Common myeloid progenitor, CD34-positive (primary cell): ENCODE measurements around the gene FCGR3A.

ENCODE experiments used
- CTCF ChIA-PET: fragments of 350-600 bp; sonication (Branson Sonifier 250); formaldehyde crosslinking; loops from one replicate; lab custom pipeline; 2021; ENCODE audit warnings: antibody characterized with exemption; lab: Charles Lee
- POLR2A ChIA-PET: fragments of 350-600 bp; sonication (Branson Sonifier 250); formaldehyde crosslinking; loops from one replicate; lab custom pipeline; 2021; ENCODE audit warnings: antibody characterized with exemption; lab: Charles Lee
- DNase-seq, 3 donors: peaks; one replicate each; pipeline versions ENCODE4 v3.0.0 to v3.0.0-alpha.2; 2013
- H3K27ac ChIP-seq, 2 experiments: 1 replicate in 1 of 2; 2 replicates in 1 of 2; pipeline ENCODE4 v1.7.0; 2013; ENCODE audit warnings: inconsistent platforms in 2 of 2, low read length in 2 of 2, mild to moderate bottlenecking in 2 of 2, low read depth in 1 of 2, moderate library complexity in 1 of 2; ENCODE audit not compliant: severe bottlenecking in 2 of 2, insufficient read depth in 1 of 2, poor library complexity in 1 of 2
- H3K27me3 ChIP-seq, 5 experiments: replicated peaks in 2 of 5; 1 replicate in 3 of 5; 2 replicates in 2 of 5; pipeline versions ENCODE4 v1.6.1 to v1.7.0; 2013; ENCODE audit warnings: low read length in 4 of 5, mild to moderate bottlenecking in 2 of 5, moderate library complexity in 2 of 5, inconsistent platforms in 1 of 5; ENCODE audit not compliant: insufficient read depth in 5 of 5, control insufficient read depth in 4 of 5
- H3K36me3 ChIP-seq, 4 experiments: 1 replicate in 2 of 4; 2 replicates in 2 of 4; pipeline versions ENCODE4 v1.6.1 to v1.7.0; 2013; ENCODE audit warnings: low read length in 3 of 4, control low read depth in 1 of 4, mild to moderate bottlenecking in 1 of 4; ENCODE audit not compliant: control insufficient read depth in 4 of 4, insufficient read depth in 4 of 4
- H3K4me1 ChIP-seq, 4 experiments: 1 replicate in 3 of 4; 2 replicates in 1 of 4; pipeline versions ENCODE4 v1.6.1 to v1.7.1; 2013; ENCODE audit warnings: low read length in 3 of 4, mild to moderate bottlenecking in 3 of 4, control low read depth in 1 of 4, inconsistent platforms in 1 of 4, moderate library complexity in 1 of 4; ENCODE audit not compliant: control insufficient read depth in 4 of 4, insufficient read depth in 4 of 4; ENCODE audit errors: control extremely low read depth in 1 of 4
- H3K4me3 ChIP-seq, 7 experiments: 1 replicate in 4 of 7; 2 replicates in 3 of 7; pipeline versions ENCODE4 v1.5.1 to v1.7.0; 2013; ENCODE audit warnings: mild to moderate bottlenecking in 7 of 7, low read length in 6 of 7, moderate library complexity in 6 of 7, inconsistent platforms in 2 of 7, low read depth in 2 of 7, control low read depth in 1 of 7; ENCODE audit not compliant: insufficient read depth in 4 of 7, control insufficient read depth in 1 of 7; ENCODE audit errors: extremely low read depth in 1 of 7
- H3K9me3 ChIP-seq, 5 experiments: 1 replicate in 4 of 5; 2 replicates in 1 of 5; pipeline versions ENCODE4 v1.6.1 to v1.7.1; 2013; ENCODE audit warnings: low read length in 4 of 5, mild to moderate bottlenecking in 2 of 5, inconsistent platforms in 1 of 5, low read depth in 1 of 5, moderate library complexity in 1 of 5; ENCODE audit not compliant: control insufficient read depth in 4 of 5, insufficient read depth in 2 of 5; ENCODE audit errors: control extremely low read depth in 1 of 5
- WGBS: methylation state at CpG from one replicate; pipeline ENCODE4 v1.1.5; 2013; ENCODE audit not compliant: insufficient coverage; 5-methylcytosine and 5-hydroxymethylcytosine counted together

Gene FCGR3A

GRCh38 chr1:161501234-161501633, 48.4 kb downstream of the FCGR3A start:
- Histone ChIP-seq H3K27ac (no peak overlapping the region), H3K4me3 (no peak overlapping the region), H3K36me3 (no peaks in the 10 kb centered on the region), H3K27me3 (peaks cover 0 to 35% (median 10%) of the 10 kb centered on the region in 5 experiments), H3K9me3 (no peaks in the 10 kb centered on the region), H3K4me1 (peaks cover 12 to 64% (median 16%) of the 10 kb centered on the region in 4 experiments)
- WGBS: 100% methylated on average over 1 of the region's 1 CpG
- CTCF ChIA-PET: interaction anchor here (1.4 kb wide), 1 partner anchor 16 kb away, joined by 5 read pairs; no protein-coding TSS in a partner anchor
- no peak for DNase-seq
- POLR2A ChIA-PET: no interaction called here

DNA sequence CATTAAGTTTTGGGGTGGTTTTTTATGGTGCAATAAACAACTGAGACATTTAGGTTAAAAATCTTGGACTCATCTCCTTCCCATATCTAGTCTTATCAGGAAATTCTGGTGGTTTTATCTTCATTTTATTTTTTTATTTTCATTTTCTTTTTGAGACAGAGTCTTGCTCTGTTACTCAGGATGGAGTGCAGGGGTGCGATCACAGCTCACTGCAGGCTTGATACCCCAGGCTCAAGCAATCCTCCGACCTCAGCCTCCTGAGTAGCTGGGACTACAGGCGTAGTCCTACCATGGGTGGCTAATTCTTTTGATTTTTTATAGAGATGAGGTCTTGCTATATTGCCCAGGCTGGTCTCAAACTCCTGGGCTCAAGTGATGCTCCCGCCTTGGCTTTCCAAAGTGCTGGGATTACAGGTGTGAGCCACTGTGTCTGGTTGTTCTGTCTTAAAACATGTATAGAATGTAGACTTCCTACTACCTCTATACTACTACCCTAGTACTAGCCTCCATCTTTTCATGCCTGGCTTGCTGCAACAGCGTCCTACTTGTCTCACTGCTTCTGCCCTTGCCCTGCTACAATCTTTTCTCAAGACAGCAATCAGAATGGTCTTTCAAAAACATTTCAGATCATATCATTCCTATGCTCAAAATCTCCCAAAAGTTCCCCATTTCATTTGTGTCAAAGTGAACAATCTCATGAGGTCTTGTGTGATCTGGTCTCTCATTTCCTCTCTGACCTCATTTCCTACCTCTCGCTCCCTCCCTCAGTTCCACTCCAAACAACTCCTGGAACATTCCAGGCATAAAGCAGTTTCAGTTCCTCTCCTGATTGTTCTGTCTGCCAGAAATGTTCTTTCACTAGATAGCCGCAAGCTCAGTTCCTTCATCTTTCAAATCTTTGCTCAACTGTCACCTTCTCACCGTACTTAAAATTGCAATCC, 50.2 kb downstream of the FCGR3A start:
- H3K27me3 ChIP-seq: peaks cover 0 to 35% (median 10%) of the 10 kb centered on the region in 5 experiments
- 42% methylated on average over 3 of the region's 8 CpGs for WGBS
- H3K27ac ChIP-seq: no peak overlapping the region
- no peaks in the 10 kb centered on the region for H3K36me3 ChIP-seq
- H3K4me1 ChIP-seq: peaks cover 0 to 45% (median 7%) of the 10 kb centered on the region in 4 experiments
- H3K9me3 ChIP-seq: no peaks in the 10 kb centered on the region
- DNase-seq: no peak
- CTCF ChIA-PET: no interaction called here
- POLR2A ChIA-PET: no interaction called here
- H3K4me3 ChIP-seq: no peak overlapping the region

DNA sequence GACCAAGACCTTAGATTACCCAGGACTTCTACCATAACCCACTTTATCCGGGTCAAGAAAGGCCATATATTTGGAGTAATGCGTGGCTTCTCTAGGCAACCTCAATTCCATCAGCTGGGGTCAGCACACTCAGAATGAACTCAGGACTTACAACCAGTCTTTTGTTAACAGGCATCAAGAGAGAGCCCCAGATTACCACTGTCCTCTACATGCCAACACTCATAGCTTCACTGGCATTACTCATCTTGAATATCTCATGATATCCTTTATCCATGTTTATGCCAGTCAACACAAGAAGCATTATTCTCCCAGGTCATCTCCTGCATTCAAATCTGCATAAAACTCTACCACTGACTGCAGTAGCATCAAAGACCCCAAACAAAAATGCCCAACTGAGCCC, 51.0 kb downstream of the FCGR3A start:
- no peak for DNase-seq
- 100% methylated on average over 1 of the region's 2 CpGs for WGBS
- no peak overlapping the region for H3K4me3 ChIP-seq
- no peaks in the 10 kb centered on the region for H3K9me3 ChIP-seq
- no peaks in the 10 kb centered on the region for H3K36me3 ChIP-seq
- no peak overlapping the region for H3K27ac ChIP-seq
- ChIA-PET CTCF (no interaction called here), POLR2A (no interaction called here)
- peaks cover 0 to 43% (median 7%) of the 10 kb centered on the region in 4 experiments for H3K4me1 ChIP-seq
- peaks cover 0 to 34% (median 10%) of the 10 kb centered on the region in 5 experiments for H3K27me3 ChIP-seq

- CTCF ChIA-PET: interaction anchor here (1.4 kb wide), 1 partner anchor 21 kb away, joined by 3 read pairs; no protein-coding TSS in a partner anchor
- peaks cover 0 to 35% (median 11%) of the 10 kb centered on the region in 5 experiments for H3K27me3 ChIP-seq
Observed at GRCh38 chr1:161497961-161498360, 51.7 kb downstream of the FCGR3A start.

GRCh38 chr1:161495490-161495889, 54.1 kb downstream of the FCGR3A start:
- no peaks in the 10 kb centered on the region for H3K36me3 ChIP-seq
- no peaks in the 10 kb centered on the region for H3K9me3 ChIP-seq
- ChIA-PET CTCF (interaction anchor here (1.1 to 2.2 kb wide), 3 partner anchors 11 to 246 kb away, joined by 3 to 11 read pairs (median 3); partner anchors contain the start of gene FCGR2A), POLR2A (no interaction called here)
- H3K27me3 ChIP-seq: peaks cover 0 to 52% (median 20%) of the 10 kb centered on the region in 5 experiments
- DNase-seq: no peak
- peaks cover 10 to 35% (median 13%) of the 10 kb centered on the region in 4 experiments for H3K4me1 ChIP-seq
- no peak overlapping the region for H3K4me3 ChIP-seq
- no peak overlapping the region for H3K27ac ChIP-seq

More at GRCh38 chr1:161497961-161498360, 51.7 kb downstream of the FCGR3A start:
- Histone ChIP-seq H3K36me3 (no peaks in the 10 kb centered on the region), H3K9me3 (no peaks in the 10 kb centered on the region), H3K4me3 (no peak overlapping the region), H3K27ac (no peak overlapping the region), H3K4me1 (peaks cover 0 to 37% (median 6%) of the 10 kb centered on the region in 4 experiments)
- no CpG with 5 or more reads among the region's 1 CpG for WGBS
- POLR2A ChIA-PET: no interaction called here
- DNase-seq: no peak

- H3K36me3 ChIP-seq: no peaks in the 10 kb centered on the region
- ChIA-PET POLR2A (no interaction called here), CTCF (interaction anchor here (2.2 kb wide), 1 partner anchor 12 kb away, joined by 11 read pairs; the partner anchor contains the start of gene FCGR2A)
- H3K27ac ChIP-seq: no peak overlapping the region
- H3K27me3 ChIP-seq: peaks cover 0 to 58% (median 23%) of the 10 kb centered on the region in 5 experiments
- H3K4me3 ChIP-seq: no peak overlapping the region
- DNase-seq: no peak
- WGBS: 80% methylated on average over 1 of the region's 3 CpGs
- no peaks in the 10 kb centered on the region for H3K9me3 ChIP-seq
- H3K4me1 ChIP-seq: peaks cover 7 to 27% (median 11%) of the 10 kb centered on the region in 4 experiments
Observed at GRCh38 chr1:161494091-161494735, 55.4 kb downstream of the FCGR3A start.
